Stimulated activated CD4-positive, alpha-beta T cell treated with anti-CD3 and anti-CD28 coated beads, TNF-alpha, amount 100 ng/mL, for 48 hours (primary cell): ENCODE data around the gene CEP112.

ENCODE experiments used
- DNase-seq, 3 donors: peaks; one replicate each; pipeline ENCODE4 v3.0.0-alpha.2; 2020; ENCODE audit warnings: low read depth in 3 of 3

The CEP112 gene

DNA sequence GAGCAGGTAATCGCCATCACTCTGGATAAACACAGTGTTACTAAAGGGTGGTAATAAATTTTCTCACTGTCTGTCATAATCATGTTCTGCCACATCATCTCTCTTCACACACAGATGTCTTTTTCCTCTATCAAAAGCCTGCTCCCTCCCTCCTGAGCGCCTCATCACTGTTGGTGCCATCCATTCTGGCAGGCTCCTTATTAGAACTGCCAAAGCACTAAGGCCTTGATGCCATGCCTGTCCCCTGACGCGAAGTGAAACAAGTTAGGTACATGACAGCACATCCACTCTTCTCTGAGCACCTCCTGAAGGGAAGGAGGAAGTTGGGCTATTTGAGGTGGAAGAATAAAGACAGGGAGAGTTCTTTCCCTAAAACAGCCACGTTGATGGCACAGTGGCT is 592.3 kb downstream of the CEP112 start:
- no peak for DNase-seq

GRCh38 chr17:65598746-65599145 is 593.2 kb downstream of the CEP112 start:
- DNase-seq, result no peak

DNA sequence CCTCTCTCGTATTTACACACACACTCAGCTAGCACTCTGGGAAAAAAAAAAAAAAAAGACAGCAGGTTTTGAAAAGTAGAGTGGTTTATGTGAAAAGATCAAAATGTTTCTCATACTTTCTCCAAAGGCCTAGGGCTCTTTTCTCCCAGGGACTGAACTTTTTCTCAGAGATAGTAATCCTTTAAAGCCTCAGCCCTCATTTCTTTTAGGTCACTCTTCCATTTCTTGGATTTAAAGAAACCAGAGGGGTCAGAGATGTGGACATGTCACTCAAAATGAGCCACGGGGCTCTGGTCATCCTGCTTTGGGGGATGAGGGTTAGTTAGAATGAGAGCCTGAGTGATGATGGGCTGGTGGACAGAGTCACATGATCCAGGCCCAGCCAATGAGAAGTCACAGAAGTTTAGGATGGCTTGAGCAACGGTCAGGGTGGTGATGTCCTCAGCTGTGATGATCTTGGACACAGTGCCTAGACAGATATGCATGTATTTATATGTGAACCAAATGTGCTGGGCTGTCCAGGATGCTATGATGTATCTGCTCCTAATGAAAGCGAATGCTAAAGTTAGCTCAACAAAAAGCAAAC is 596.8 kb downstream of the CEP112 start:
- no peak for DNase-seq

DNA sequence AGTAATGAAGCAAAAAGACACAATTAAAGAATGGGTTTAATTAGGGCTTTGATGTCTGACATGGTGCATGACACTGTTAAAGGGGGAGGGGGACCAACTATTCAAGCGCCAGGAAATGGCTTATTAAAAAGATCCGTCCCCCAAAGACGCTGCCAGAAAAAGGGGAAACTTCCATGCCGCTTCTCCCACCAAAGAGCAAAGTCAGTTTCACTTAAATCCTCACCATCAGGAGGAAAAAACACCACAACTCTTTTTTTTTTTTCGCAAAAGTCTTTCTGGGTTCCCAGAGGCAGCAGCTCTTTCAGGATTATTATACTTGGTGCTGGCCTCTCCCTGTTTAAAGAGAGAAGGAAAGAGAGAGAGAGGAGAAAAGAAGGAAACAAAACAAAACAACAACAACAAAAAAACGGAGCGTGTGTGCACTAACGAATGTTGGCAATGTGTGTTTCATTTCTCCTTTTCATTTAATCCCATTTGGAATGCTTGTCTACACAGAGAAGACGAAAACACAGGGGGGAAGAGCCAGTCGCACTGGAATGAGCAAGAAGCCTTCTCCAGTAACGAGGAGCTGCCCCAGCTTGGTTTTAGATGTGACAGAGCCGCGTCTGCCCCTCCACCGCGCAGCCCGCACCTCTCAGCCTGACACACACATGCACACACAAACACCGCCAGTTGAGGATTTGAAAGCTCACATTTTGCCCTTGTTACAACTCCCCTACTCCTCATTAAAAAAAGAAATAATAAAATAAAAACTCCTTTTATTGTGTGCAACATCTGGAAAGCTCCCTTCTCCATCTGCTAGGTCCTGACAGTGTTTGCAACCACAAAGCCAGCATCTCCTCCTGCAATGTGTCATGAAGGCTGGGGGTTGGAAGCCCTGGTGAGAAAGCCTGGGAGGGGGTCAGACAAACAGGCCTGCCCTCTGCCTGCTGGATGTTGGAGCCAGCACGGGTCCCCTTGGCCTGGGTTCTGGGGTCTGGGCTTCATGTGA is 597.8 kb downstream of the CEP112 start:
- DNase-seq, result no peak

GRCh38 chr17:65593092-65593854 is 598.7 kb downstream of the CEP112 start:
- no peak for DNase-seq

DNA sequence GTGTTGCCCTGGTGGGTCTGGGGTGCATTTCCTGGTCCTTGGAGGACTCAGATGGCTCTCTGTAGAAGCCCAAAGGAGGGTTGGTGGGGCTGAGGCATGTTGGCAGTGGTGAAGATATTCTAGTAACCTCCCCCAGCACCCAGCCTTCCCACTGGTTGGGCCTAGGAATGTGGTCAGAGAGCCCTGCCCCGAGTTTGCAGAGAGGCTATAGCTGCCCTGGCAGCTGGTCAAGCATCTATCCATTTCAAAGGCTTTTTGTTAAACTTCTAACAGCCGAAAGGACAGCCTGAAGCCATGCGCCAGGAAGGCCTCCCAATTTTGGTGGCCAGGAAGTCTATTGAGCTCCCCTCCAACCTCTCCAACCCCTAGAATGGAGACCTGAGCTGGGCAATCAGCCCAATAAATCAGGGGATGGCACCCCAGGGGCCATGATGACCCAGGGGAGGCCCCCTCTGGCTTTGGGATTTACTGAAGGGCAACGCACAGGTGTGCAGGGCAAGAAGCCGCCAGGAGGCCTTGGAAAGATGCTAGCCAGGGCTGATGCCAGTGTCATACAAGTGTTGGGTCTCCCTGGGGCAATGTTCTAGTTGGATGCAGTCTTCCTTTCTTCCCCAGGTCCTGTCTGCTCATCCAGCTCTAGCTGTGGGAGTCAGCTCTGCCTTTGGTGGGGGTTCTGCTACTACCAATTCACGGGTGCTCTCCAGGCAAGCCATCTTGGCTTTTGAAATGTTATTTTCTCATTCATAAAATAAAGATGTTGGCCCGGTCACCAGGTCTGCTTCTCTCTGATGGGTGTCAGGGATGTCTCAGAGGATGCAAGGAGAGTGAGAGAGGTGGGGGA is 599.6 kb downstream of the CEP112 start:
- no peak for DNase-seq

GRCh38 chr17:65589321-65589720 is 602.6 kb downstream of the CEP112 start:
- DNase-seq, result no peak

- DNase-seq, result no peak
Observed at GRCh38 chr17:65588181-65588808, 603.6 kb downstream of the CEP112 start.

DNA sequence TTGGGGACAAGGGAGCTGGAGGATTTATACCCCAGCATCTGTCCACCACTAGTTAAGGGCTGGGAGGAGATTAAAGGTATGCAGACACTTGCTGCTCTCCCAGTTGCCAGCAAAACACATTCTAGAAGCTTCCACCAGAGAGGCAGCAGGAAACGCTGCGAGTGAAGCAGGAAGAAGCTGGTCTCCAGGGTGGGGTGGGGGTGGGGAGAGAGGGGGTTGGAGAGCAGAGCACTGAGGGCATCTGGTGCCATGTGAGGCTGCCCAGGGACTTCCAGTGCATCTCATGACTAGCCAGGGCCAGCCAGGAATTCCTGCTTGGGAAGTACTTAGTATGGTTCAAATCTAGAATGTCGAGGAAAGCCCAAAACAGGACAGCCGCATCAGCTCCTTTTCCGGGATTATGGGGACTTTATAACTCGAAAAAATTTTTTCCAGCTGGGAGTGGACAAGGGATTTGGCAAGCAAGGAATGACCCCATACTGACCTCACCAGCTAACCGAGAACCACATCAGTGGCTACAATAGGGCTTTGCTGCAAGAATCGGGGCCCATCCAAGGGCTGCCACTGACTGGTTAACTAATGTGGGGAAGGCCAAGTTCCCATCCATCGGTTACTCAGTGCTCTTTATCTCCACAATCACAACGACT is 604.3 kb downstream of the CEP112 start:
- DNase-seq, result no peak

GRCh38 chr17:65586899-65587298 is 605.0 kb downstream of the CEP112 start:
- no peak for DNase-seq
